Gastroesophageal sphincter (tissue), 4 donors: ENCODE results near the gene CCRL2. TPM values are rescaled to one million over a fixed set of nuclear protein-coding genes. Genes with fewer than 3 reads are reported as not detected.

ENCODE experiments used
- ATAC-seq: fragments of 150-250 bp; one replicate; pipeline ENCODE4 v1.9.1; 2016; ENCODE audit warnings: mild to moderate bottlenecking, moderate library complexity
- H3K27ac ChIP-seq, 4 donors: fragments of 200-600 bp; sonication (generic) in 3 of 4; 1 replicate in 3 of 4; 2 replicates in 1 of 4; pipeline ENCODE4 v1.5.1; 2016 to 2019
- H3K27me3 ChIP-seq: fragments of 200-600 bp; sonication (generic); one replicate; pipeline ENCODE4 v1.5.1; 2019
- H3K36me3 ChIP-seq, 2 donors: fragments of 200-600 bp; sonication (generic); one replicate each; pipeline ENCODE4 v1.5.1; 2019; ENCODE audit warnings: control low read depth in 1 of 2
- H3K4me1 ChIP-seq, 3 donors: fragments of 200-600 bp; sonication (generic); 1 replicate in 2 of 3; 2 replicates in 1 of 3; pipeline ENCODE4 v1.5.1; 2016 to 2019; ENCODE audit warnings: control low read depth in 2 of 3
- H3K4me3 ChIP-seq, 2 donors: fragments of 200-600 bp; sonication (generic); one replicate each; pipeline ENCODE4 v1.5.1; 2019; ENCODE audit warnings: mild to moderate bottlenecking in 1 of 2, moderate library complexity in 1 of 2
- H3K9me3 ChIP-seq, 3 donors: fragments of 200-600 bp; sonication (generic); one replicate each; pipeline ENCODE4 v1.5.1; 2017 to 2019; ENCODE audit warnings: control low read depth in 2 of 3
- EP300 ChIP-seq: sonication (generic); formaldehyde crosslinking; IDR thresholded peaks from one replicate; pipeline ENCODE4 v1.6.1; 2017; ENCODE audit warnings: antibody characterized with exemption, mild to moderate bottlenecking
- POLR2A ChIP-seq, 2 donors: fragments of 450-650 bp; IDR thresholded peaks; one replicate each; pipeline ENCODE4 v1.6.1; 2017; ENCODE audit warnings: antibody characterized with exemption in 2 of 2, mild to moderate bottlenecking in 2 of 2, moderate library complexity in 1 of 2
- POLR2AphosphoS5 ChIP-seq: sonication (generic); formaldehyde crosslinking; IDR thresholded peaks from one replicate; pipeline ENCODE4 v1.6.1; 2017; ENCODE audit warnings: antibody characterized with exemption
- WGBS, 2 donors: methylation state at CpG; one replicate each; pipeline ENCODE4 v1.1.5; 2018; ENCODE audit warnings: low coverage in 1 of 2; 5-methylcytosine and 5-hydroxymethylcytosine counted together
- total RNA-seq, 4 donors: library from RNA; depleted of rRNA; stranded (reverse); fragments of >200 nt; gene quantifications; one replicate each; pipeline ENCODE4 v1.1.0, GENCODE V29; 2016
- TF ChIP-seq, protein P1 (sequence below), 4 experiments: fragments of 200-600 bp in 2 of 4; fragments of 450-650 bp in 2 of 4; sonication (generic) in 1 of 4; IDR thresholded peaks; one replicate each; pipeline ENCODE4 v1.5.1; 2017 to 2019; ENCODE audit warnings: antibody characterized with exemption in 4 of 4, mild to moderate bottlenecking in 2 of 4, moderate library complexity in 2 of 4

CCRL2 gene
- total RNA-seq, 4 donors from 2014 or later = 0.89 to 15.8 (median 1.9) TPM

DNA sequence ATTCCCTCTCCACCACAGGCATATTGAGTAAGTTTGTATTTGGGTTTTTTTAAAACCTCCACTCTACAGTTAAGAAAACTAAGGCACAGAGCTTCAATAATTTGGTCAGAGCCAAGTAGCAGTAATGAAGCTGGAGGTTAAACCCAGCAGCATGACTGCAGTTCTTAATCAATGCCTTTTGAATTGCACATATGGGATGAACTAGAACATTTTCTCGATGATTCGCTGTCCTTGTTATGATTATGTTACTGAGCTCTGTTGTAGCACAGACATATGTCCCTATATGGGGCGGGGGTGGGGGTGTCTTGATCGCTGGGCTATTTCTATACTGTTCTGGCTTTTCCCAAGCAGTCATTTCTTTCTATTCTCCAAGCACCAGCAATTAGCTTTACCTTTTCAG is 37.9 kb upstream of the CCRL2 start:
- Histone ChIP-seq H3K36me3 (no peaks in the 10 kb centered on the region), H3K4me3 (no peak overlapping the region), H3K27ac (no peak overlapping the region), H3K27me3 (peaks cover 63% of the 10 kb centered on the region), H3K4me1 (no peaks in the 10 kb centered on the region), H3K9me3 (no peaks in the 10 kb centered on the region)
- WGBS, 2 donors = 73 to 91% methylated on average over 4 of the region's 4 CpGs
- no peak for ATAC-seq
- no peak for TF ChIP-seq EP300
- TF ChIP-seq POLR2A (IDR thresholded peaks at IDR 0.05) = no peak
- no peak for TF ChIP-seq POLR2AphosphoS5
- TF ChIP-seq, protein P1, sequence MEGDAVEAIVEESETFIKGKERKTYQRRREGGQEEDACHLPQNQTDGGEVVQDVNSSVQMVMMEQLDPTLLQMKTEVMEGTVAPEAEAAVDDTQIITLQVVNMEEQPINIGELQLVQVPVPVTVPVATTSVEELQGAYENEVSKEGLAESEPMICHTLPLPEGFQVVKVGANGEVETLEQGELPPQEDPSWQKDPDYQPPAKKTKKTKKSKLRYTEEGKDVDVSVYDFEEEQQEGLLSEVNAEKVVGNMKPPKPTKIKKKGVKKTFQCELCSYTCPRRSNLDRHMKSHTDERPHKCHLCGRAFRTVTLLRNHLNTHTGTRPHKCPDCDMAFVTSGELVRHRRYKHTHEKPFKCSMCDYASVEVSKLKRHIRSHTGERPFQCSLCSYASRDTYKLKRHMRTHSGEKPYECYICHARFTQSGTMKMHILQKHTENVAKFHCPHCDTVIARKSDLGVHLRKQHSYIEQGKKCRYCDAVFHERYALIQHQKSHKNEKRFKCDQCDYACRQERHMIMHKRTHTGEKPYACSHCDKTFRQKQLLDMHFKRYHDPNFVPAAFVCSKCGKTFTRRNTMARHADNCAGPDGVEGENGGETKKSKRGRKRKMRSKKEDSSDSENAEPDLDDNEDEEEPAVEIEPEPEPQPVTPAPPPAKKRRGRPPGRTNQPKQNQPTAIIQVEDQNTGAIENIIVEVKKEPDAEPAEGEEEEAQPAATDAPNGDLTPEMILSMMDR (IDR thresholded peaks at IDR 0.05) = no peak

DNA sequence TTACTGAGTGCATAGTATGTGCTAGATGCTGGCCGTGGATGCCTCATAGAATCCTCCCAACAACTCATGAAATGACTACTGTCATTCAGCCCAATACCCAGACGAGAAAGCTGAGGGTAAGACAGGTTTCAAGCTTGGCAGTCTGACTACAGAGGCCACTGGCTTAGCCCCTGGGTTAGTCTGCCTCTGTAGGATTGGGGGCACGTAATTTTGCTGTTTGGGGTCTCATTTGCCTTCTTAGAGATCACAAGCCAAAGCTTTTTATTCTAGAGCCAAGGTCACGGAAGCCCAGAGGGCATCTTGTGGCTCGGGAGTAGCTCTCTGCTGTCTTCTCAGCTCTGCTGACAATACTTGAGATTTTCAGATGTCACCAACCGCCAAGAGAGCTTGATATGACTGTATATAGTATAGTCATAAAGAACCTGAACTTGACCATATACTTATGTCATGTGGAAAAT is 37.4 kb upstream of the CCRL2 start:
- TF ChIP-seq POLR2A (IDR thresholded peaks at IDR 0.05) (no peak), EP300 (no peak), POLR2AphosphoS5 (no peak)
- TF ChIP-seq, protein P1 (IDR thresholded peaks at IDR 0.05) = no peak
- Histone ChIP-seq H3K9me3 (no peaks in the 10 kb centered on the region), H3K36me3 (no peaks in the 10 kb centered on the region), H3K27ac (no peak overlapping the region), H3K27me3 (peaks cover 69% of the 10 kb centered on the region), H3K4me3 (no peak overlapping the region), H3K4me1 (no peaks in the 10 kb centered on the region)
- WGBS, 2 donors = 67 to 71% methylated on average over 5 to 6 of the region's 6 CpGs
- no peak for ATAC-seq

DNA sequence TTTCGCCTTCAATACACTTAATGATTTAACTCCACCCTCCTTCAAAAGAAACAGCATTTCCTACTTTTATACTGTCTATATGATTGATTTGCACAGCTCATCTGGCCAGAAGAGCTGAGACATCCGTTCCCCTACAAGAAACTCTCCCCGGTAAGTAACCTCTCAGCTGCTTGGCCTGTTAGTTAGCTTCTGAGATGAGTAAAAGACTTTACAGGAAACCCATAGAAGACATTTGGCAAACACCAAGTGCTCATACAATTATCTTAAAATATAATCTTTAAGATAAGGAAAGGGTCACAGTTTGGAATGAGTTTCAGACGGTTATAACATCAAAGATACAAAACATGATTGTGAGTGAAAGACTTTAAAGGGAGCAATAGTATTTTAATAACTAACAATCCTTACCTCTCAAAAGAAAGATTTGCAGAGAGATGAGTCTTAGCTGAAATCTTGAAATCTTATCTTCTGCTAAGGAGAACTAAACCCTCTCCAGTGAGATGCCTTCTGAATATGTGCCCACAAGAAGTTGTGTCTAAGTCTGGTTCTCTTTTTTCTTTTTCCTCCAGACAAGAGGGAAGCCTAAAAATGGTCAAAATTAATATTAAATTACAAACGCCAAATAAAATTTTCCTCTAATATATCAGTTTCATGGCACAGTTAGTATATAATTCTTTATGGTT is 36.1 kb upstream of the CCRL2 start, which contains the start of gene CCR5:
TSS of gene CCR5 (plus strand) at position 108 of the 680 bp plus-strand sequence. CDS start 1,957 bp downstream, outside the sequence.
- H3K9me3 ChIP-seq = no peaks in the 10 kb centered on the region
- H3K4me1 ChIP-seq = no peaks in the 10 kb centered on the region
- no peak for TF ChIP-seq EP300
- H3K27me3 ChIP-seq = peaks cover 67% of the 10 kb centered on the region
- no peaks in the 10 kb centered on the region for H3K36me3 ChIP-seq
- H3K4me3 ChIP-seq = no peak within 1 kb of the TSS
- ATAC-seq = no peak
- H3K27ac ChIP-seq = no peak within 1 kb of the TSS
- 38% methylated on average over 5 of the region's 5 CpGs for WGBS, 2 donors

DNA sequence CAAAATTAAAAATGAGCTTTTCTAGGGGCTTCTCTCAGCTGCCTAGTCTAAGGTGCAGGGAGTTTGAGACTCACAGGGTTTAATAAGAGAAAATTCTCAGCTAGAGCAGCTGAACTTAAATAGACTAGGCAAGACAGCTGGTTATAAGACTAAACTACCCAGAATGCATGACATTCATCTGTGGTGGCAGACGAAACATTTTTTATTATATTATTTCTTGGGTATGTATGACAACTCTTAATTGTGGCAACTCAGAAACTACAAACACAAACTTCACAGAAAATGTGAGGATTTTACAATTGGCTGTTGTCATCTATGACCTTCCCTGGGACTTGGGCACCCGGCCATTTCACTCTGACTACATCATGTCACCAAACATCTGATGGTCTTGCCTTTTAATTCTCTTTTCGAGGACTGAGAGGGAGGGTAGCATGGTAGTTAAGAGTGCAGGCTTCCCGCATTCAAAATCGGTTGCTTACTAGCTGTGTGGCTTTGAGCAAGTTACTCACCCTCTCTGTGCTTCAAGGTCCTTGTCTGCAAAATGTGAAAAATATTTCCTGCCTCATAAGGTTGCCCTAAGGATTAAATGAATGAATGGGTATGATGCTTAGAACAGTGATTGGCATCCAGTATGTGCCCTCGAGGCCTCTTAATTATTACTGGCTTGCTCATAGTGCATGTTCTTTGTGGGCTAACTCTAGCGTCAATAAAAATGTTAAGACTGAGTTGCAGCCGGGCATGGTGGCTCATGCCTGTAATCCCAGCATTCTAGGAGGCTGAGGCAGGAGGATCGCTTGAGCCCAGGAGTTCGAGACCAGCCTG is 35.3 kb upstream of the CCRL2 start:
- Histone ChIP-seq H3K4me1 (no peaks in the 10 kb centered on the region), H3K27me3 (peaks cover 60% of the 10 kb centered on the region), H3K36me3 (no peaks in the 10 kb centered on the region), H3K27ac (no peak overlapping the region), H3K9me3 (no peaks in the 10 kb centered on the region), H3K4me3 (no peak overlapping the region)
- WGBS, 2 donors = 69 to 86% methylated on average over 8 of the region's 10 CpGs
- no peak for ATAC-seq
- no peak for TF ChIP-seq POLR2AphosphoS5
- no peak for TF ChIP-seq POLR2A (IDR thresholded peaks at IDR 0.05)
- TF ChIP-seq, protein P1 (IDR thresholded peaks at IDR 0.05) = no peak
- no peak for TF ChIP-seq EP300

DNA sequence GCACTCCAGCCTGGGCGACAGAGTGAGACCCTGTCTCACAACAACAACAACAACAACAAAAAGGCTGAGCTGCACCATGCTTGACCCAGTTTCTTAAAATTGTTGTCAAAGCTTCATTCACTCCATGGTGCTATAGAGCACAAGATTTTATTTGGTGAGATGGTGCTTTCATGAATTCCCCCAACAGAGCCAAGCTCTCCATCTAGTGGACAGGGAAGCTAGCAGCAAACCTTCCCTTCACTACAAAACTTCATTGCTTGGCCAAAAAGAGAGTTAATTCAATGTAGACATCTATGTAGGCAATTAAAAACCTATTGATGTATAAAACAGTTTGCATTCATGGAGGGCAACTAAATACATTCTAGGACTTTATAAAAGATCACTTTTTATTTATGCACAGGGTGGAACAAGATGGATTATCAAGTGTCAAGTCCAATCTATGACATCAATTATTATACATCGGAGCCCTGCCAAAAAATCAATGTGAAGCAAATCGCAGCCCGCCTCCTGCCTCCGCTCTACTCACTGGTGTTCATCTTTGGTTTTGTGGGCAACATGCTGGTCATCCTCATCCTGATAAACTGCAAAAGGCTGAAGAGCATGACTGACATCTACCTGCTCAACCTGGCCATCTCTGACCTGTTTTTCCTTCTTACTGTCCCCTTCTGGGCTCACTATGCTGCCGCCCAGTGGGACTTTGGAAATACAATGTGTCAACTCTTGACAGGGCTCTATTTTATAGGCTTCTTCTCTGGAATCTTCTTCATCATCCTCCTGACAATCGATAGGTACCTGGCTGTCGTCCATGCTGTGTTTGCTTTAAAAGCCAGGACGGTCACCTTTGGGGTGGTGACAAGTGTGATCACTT is 34.3 kb upstream of the CCRL2 start:
- no peaks in the 10 kb centered on the region for H3K36me3 ChIP-seq
- no peaks in the 10 kb centered on the region for H3K9me3 ChIP-seq
- TF ChIP-seq EP300 = no peak
- TF ChIP-seq, protein P1 (IDR thresholded peaks at IDR 0.05) = peak in 3 of 4 experiments; percentile 21 to 38 (median 38)
- H3K27me3 ChIP-seq = peaks cover 51% of the 10 kb centered on the region
- H3K4me3 ChIP-seq = no peak overlapping the region
- no peak for ATAC-seq
- H3K27ac ChIP-seq = no peak overlapping the region
- H3K4me1 ChIP-seq = no peaks in the 10 kb centered on the region
- 83 to 92% methylated on average over 7 to 9 of the region's 9 CpGs for WGBS, 2 donors
